CD4-positive, alpha-beta T cell treated with Interleukin-6 for 4 hours (primary cell): ENCODE data around the gene TTC8.

Experiments
- DNase-seq: peaks from one replicate; pipeline ENCODE4 v3.0.0-alpha.2; 2020; ENCODE audit warnings: mixed read lengths

TTC8 gene

GRCh38 chr14:88870777-88871176, 46.3 kb downstream of the TTC8 start:
- DNase-seq: no peak

GRCh38 chr14:88871429-88871828, 47.0 kb downstream of the TTC8 start:
- no peak for DNase-seq

- no peak for DNase-seq
Measured at GRCh38 chr14:88872976-88873375, 48.5 kb downstream of the TTC8 start.

GRCh38 chr14:88877192-88877591, 52.7 kb downstream of the TTC8 start:
- no peak for DNase-seq

GRCh38 chr14:88879022-88879421, 54.6 kb downstream of the TTC8 start:
- no peak for DNase-seq

- DNase-seq: no peak
Measured at GRCh38 chr14:88882236-88882635, 57.8 kb downstream of the TTC8 start.

GRCh38 chr14:88895116-88895515, 70.7 kb downstream of the TTC8 start:
- DNase-seq: no peak

GRCh38 chr14:88901189-88901588, 76.7 kb downstream of the TTC8 start:
- no peak for DNase-seq

GRCh38 chr14:88901991-88902390, 77.5 kb downstream of the TTC8 start:
- no peak for DNase-seq

GRCh38 chr14:88902850-88903249, 78.4 kb downstream of the TTC8 start:
- DNase-seq: no peak

GRCh38 chr14:88904206-88904647, 79.8 kb downstream of the TTC8 start:
- no peak for DNase-seq

- no peak for DNase-seq
Measured at GRCh38 chr14:88904864-88905263, 80.4 kb downstream of the TTC8 start.

GRCh38 chr14:88908216-88908615, 83.8 kb downstream of the TTC8 start:
- no peak for DNase-seq

- DNase-seq: no peak
Measured at GRCh38 chr14:88910386-88910785, 85.9 kb downstream of the TTC8 start.

GRCh38 chr14:88911809-88912208, 87.4 kb downstream of the TTC8 start:
- no peak for DNase-seq

- DNase-seq: no peak
Measured at GRCh38 chr14:88914956-88915355, 90.5 kb downstream of the TTC8 start.

- DNase-seq: no peak
Measured at GRCh38 chr14:88919502-88919901, 95.1 kb downstream of the TTC8 start.
